IgD-negative memory B cell (primary cell): ENCODE measurements around the gene SGK1. TPM values are rescaled to one million over a fixed set of nuclear protein-coding genes. Genes with fewer than 3 reads are reported as not detected.
"Not testable (repeated sequence)": the region's sequence is repeated elsewhere in the genome, so short reads cannot be mapped to it uniquely, and the experiment has no call there.

Source experiments
- H3K27ac Mint-ChIP-seq, 3 donors: one replicate each; pipeline ENCODE4 v1.8.0; 2020 to 2022; ENCODE audit warnings: mild to moderate bottlenecking in 3 of 3, mixed read lengths in 3 of 3, moderate library complexity in 1 of 3
- H3K27me3 Mint-ChIP-seq: one replicate; pipeline ENCODE4 v1.8.0; 2021; ENCODE audit warnings: mixed read lengths
- H3K36me3 Mint-ChIP-seq: one replicate; pipeline ENCODE4 v1.8.0; 2020; ENCODE audit warnings: mild to moderate bottlenecking, mixed read lengths
- H3K4me1 Mint-ChIP-seq, 3 donors: one replicate each; pipeline ENCODE4 v1.8.0; 2020 to 2022; ENCODE audit warnings: mixed read lengths in 3 of 3, mild to moderate bottlenecking in 1 of 3
- H3K4me3 Mint-ChIP-seq, 4 donors: one replicate each; pipeline ENCODE4 v1.8.0; 2020 to 2022; ENCODE audit warnings: mild to moderate bottlenecking in 4 of 4, mixed read lengths in 4 of 4, moderate library complexity in 3 of 4
- H3K9me3 Mint-ChIP-seq, 3 donors: one replicate each; pipeline ENCODE4 v1.8.0; 2020 to 2021; ENCODE audit warnings: mixed read lengths in 3 of 3, mild to moderate bottlenecking in 1 of 3
- polyA plus RNA-seq: library from polyadenylated mRNA; unstranded; fragments of 300-500 nt; fragmentation: Illumina TruSeq; gene quantifications from one replicate; pipeline ENCODE4 v1.2.3, GENCODE V29; 2021

Gene SGK1
- polyA plus RNA-seq, 1 donor from 2014 or later: 4.7 TPM

DNA sequence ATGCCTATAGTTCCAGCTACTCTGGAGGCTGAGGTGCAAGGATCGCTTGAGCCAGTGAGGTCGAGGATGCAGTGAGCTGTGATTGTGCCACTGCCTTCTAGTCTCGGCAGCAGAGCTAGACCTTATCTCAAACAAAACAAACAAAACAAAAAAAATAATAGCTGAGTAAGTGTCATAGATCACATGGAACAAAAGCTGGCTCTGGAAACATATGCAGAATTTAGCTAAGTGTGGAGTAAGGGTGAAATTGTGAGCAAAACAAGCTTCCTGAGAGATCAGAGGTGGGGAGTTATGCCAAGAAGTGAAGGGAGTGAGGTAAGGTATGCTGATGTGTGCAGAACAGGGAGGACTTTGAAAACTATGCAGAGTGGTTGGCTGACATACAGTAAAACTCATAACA lies 18.7 kb downstream of the SGK1 start:
- Mint-ChIP-seq H3K27me3 (no peaks in the 10 kb centered on the region), H3K4me1 (peaks cover 0 to 17% (median 5%) of the 10 kb centered on the region in 3 donors), H3K9me3 (no peaks in the 10 kb centered on the region), H3K36me3 (peaks cover 3% of the 10 kb centered on the region), H3K4me3 (no peak overlapping the region), H3K27ac (peak overlapping the region in 1 of 3 donors; percentile 39)

DNA sequence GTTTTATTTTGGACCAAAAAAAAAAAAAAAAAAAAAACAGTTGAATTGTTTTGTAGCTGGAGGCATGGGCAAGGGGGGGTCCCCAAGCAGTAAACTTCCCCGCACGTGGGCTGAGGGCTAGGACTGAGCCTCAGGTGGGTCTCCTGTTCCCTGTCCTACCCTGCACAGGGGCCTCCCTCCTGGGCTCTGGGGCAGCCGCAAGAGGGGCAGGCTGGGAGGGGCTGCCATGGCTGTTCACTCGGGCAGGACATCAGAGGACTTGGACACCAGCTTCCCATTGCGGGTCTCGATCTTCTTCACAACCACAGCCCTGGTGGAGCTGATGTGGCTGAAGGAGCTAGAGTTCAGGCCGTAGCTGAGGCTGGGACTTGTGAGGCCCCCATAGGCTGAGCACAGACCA lies 21.1 kb downstream of the SGK1 start:
- H3K27ac Mint-ChIP-seq: no peak overlapping the region
- H3K27me3 Mint-ChIP-seq: no peaks in the 10 kb centered on the region
- H3K36me3 Mint-ChIP-seq: peaks cover 3% of the 10 kb centered on the region
- peaks cover 0 to 15% (median 5%) of the 10 kb centered on the region in 3 donors for H3K4me1 Mint-ChIP-seq
- H3K4me3 Mint-ChIP-seq: no peak overlapping the region
- no peaks in the 10 kb centered on the region for H3K9me3 Mint-ChIP-seq

DNA sequence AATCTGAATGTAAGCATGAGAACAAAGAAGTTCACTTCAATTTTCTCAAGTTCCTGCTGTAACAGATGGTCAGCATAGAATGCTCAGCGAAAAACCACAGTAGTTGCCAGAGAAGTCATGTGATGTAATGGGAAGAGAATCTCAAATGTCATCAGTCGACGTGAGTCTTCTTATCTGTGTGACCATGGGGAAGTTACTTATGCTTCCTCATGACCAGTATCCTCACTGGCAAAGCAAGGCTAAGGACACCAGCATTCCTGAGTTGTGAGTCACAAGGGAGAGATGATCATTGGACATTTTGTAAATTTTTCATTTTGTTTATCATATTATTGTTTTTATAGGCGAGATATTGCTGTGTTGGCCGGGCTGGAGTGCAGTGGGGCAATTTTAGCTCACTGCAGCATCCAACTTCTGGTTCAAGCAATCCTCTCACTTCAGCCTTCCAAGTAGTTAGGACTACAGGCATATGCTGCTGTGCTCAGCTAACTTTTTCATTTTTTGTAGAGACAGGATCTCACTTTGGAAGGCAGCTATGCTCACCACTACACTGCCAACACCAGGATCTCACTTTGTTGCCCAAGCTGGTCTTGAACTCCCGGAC lies 21.9 kb downstream of the SGK1 start:
- peaks cover 0 to 2% (median 0%) of the 10 kb centered on the region in 3 donors for H3K9me3 Mint-ChIP-seq
- peak overlapping the region in 1 of 4 donors; percentile 17 for H3K4me3 Mint-ChIP-seq
- H3K4me1 Mint-ChIP-seq: peaks cover 0 to 15% (median 5%) of the 10 kb centered on the region in 3 donors
- peak overlapping the region in 1 of 3 donors; percentile 3 for H3K27ac Mint-ChIP-seq
- no peaks in the 10 kb centered on the region for H3K27me3 Mint-ChIP-seq
- H3K36me3 Mint-ChIP-seq: peaks cover 3% of the 10 kb centered on the region

DNA sequence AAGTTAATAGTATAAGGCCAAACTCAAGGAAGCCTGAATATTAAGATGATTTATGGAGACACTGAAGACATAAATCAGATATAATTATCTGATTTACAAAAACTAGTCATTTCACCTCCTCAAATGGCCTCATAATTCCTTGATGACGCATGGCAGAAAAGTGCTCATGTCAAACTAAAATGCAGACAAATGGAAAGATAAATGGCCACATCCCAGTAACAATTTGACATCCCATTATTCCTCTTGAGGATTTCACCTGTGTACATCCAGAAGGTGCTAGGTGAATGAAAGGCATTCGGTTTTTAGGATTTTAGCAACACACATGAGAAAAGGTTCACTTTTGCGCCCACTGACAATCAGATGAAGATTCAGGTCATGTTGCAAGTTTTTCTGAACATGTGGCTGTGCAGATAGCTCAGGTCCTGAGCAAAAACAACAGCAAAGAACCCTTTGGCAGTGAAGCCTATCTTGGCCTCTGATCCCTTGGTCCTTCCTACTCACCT lies 24.2 kb downstream of the SGK1 start:
- peaks cover 3% of the 10 kb centered on the region for H3K36me3 Mint-ChIP-seq

DNA sequence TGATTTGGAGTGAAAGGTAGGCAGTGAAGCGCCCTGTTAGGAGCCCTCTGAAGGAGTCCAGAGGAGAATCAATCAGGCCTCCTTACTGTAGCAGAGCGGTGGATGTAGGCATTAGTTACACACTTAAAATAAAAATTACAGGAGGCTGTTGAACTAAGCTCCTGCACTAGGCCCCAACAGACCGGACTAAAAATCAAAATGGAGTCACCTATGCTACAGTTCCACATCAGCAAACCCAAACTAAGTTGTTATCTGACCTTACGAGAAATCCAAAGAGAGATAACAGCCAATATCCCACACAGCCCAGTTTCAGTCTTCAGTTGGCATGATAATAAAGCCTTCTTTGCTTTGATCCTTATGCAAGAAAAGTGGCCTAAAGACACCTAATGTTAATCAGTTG lies 26.8 kb downstream of the SGK1 start:
- Mint-ChIP-seq H3K27me3 (no peaks in the 10 kb centered on the region), H3K9me3 (peaks cover 0 to 2% (median 0%) of the 10 kb centered on the region in 3 donors), H3K36me3 (peaks cover 1% of the 10 kb centered on the region), H3K4me3 (no peak overlapping the region), H3K27ac (no peak overlapping the region), H3K4me1 (peaks cover 15 to 21% (median 19%) of the 10 kb centered on the region in 3 donors)

More for the DNA sequence above, 24.2 kb downstream of the SGK1 start:
- H3K27ac Mint-ChIP-seq: no peak overlapping the region
- no peak overlapping the region for H3K4me3 Mint-ChIP-seq
- H3K9me3 Mint-ChIP-seq: peaks cover 0 to 2% (median 0%) of the 10 kb centered on the region in 3 donors
- no peaks in the 10 kb centered on the region for H3K27me3 Mint-ChIP-seq
- peaks cover 4 to 16% (median 10%) of the 10 kb centered on the region in 3 donors for H3K4me1 Mint-ChIP-seq

DNA sequence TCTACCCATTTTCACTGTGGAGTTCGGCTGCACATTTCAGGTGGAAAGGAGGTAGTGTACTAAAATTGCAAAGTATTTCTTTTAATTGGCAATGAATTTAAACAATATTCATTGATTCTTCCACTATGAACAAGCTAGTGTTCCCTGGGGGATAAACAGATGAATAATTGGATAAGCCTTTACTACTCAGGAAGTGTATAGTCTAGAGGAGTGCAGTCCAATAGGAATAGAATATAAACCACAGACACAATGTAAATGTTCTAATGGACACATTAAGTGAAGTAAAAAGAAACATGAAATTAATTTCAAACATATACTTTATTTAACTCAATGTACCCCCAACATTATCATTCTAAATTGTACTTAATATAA lies 28.7 kb downstream of the SGK1 start:
- Mint-ChIP-seq H3K9me3 (peaks cover 0 to 2% (median 0%) of the 10 kb centered on the region in 3 donors), H3K36me3 (no peaks in the 10 kb centered on the region), H3K27me3 (no peaks in the 10 kb centered on the region), H3K4me1 (peaks cover 18 to 22% (median 21%) of the 10 kb centered on the region in 3 donors), H3K4me3 (no peak overlapping the region), H3K27ac (no peak overlapping the region)

DNA sequence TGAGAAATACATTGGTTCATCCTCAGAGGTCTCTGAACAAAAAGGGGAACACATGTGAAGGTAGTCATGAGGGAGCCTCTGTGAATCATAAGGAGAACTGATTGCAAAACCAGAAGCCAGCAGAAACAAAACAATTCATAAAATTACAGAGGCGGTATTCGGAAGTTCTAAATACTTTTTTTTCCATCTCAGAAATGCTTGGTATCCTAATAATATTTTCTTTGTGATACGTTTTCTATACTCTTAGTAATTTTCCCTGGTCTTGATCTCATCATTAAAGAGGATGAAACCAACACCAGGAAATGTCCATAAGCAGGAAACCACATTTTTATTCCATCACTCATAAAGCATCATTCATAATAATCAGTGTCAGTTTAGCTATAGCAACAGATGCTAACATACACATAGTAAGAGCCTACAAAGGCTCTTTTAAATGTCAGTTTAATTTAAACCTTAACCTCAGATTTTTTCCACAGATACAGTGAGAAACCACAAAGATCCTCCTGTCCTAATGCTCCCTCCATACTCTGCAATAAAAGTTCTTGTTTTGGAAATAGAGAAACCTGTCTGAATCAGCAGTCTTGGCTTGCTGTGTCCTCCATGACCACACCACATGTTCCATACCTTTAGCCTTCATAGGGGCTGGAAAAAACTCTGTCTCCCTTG lies 29.2 kb downstream of the SGK1 start:
- Mint-ChIP-seq H3K36me3 (no peaks in the 10 kb centered on the region), H3K9me3 (peaks cover 0 to 2% (median 0%) of the 10 kb centered on the region in 3 donors), H3K27ac (no peak overlapping the region), H3K27me3 (no peaks in the 10 kb centered on the region), H3K4me3 (peak overlapping the region in 1 of 4 donors; percentile 1), H3K4me1 (peaks cover 18 to 22% (median 21%) of the 10 kb centered on the region in 3 donors)

DNA sequence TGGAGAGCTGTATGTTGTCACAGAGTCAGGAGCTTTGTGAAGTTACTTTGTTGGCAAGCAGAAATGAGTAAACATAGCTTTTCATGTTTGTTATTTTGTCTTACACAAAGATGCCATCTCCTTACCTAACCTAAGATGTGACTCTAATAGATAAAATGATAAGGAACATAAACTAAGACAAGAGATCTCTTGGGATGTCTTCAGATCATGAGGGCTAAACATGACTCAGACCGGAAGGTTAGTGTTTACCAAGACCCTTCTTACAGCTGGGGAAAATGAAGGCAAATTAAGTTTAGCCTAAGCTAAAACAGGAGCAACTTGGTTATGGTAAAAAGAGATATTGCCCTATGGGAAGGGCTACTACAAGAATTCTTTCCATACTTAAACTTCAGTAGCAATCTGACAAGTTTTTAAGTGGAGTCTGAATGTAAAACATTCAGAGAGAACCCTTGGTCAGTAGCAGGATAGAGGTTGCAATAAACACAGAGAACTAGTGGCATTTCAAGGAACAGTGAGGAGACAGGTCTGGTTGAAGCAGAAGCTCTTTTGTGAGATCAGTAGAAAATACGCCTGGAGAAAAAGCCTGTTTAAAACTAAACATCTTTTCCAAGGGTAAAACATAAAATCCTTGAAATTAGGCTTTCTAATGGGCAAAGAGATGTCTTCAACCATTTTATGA lies 29.9 kb downstream of the SGK1 start:
- peaks cover 0 to 2% (median 0%) of the 10 kb centered on the region in 3 donors for H3K9me3 Mint-ChIP-seq
- H3K27me3 Mint-ChIP-seq: no peaks in the 10 kb centered on the region
- no peak overlapping the region for H3K27ac Mint-ChIP-seq
- H3K4me1 Mint-ChIP-seq: peaks cover 18 to 22% (median 21%) of the 10 kb centered on the region in 3 donors
- peak overlapping the region in 1 of 4 donors; percentile 25 for H3K4me3 Mint-ChIP-seq
- H3K36me3 Mint-ChIP-seq: no peaks in the 10 kb centered on the region

DNA sequence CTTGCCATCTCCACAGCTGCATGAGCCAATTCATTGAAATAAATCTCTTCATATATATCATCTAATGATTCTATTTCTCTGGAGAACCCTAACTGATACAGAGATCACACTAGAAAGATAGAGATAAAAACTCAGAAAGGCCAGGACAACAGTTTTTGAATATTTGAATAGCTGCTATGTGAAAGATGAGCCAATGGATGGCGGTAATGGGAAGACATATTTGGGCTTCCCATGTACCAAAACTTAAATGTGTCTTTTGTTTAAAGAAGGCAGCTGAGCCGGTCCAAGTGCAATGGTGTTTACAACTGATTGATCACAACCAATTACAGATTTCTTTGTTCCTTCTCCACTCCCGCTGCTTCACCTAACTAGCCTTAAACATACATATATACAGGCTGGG lies 35.1 kb downstream of the SGK1 start:
- no peaks in the 10 kb centered on the region for H3K27me3 Mint-ChIP-seq
- H3K4me3 Mint-ChIP-seq: no peak overlapping the region
- peak overlapping the region in 1 of 3 donors; percentile 26 for H3K27ac Mint-ChIP-seq
- H3K36me3 Mint-ChIP-seq: no peaks in the 10 kb centered on the region
- no peaks in the 10 kb centered on the region for H3K9me3 Mint-ChIP-seq
- H3K4me1 Mint-ChIP-seq: peaks cover 5 to 9% (median 6%) of the 10 kb centered on the region in 3 donors

DNA sequence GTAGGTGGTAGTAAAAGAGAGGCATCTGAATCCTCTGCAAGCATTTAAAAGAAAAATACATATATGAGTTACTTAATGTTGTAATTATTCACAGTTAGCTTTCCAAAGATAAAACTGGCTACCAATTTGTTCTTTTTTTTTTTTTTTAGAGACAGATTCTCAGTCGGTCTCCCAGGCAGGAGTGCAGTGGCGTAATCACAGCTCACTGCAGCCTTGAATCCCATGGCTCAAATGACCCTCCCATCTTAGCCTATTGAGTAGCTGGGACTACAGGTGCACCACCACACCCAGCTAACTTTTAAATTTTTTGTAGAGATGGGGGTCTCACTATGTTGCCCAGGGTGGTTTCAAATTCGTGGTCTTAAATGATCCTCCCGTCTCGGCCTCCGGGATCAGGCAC lies 36.5 kb downstream of the SGK1 start:
- Mint-ChIP-seq H3K9me3 (no peaks in the 10 kb centered on the region), H3K27me3 (no peaks in the 10 kb centered on the region), H3K27ac (peak overlapping the region in 1 of 3 donors; percentile 3), H3K36me3 (no peaks in the 10 kb centered on the region), H3K4me3 (no peak overlapping the region), H3K4me1 (peaks cover 5 to 7% (median 5%) of the 10 kb centered on the region in 3 donors)

DNA sequence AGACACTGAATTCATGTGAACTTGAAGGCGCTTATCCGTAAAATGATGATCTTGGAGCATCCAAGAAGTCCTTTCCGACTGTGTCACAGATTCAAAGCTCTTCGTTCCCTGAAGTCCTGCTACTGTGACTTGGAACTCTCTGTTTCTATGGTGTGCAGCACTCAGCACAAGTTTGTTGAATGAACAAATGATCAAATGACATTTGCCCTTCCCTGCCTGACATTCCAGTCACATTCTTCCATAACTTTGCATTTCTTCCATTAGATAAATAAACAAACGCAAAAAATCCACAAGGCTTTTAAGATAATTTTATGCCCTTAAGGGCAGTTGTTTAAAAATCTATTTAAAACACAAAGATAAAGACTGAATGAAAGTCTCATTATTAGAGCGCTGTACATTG lies 39.9 kb downstream of the SGK1 start:
- H3K4me3 Mint-ChIP-seq: no peak overlapping the region
- H3K27ac Mint-ChIP-seq: no peak overlapping the region
- no peaks in the 10 kb centered on the region for H3K36me3 Mint-ChIP-seq
- no peaks in the 10 kb centered on the region for H3K27me3 Mint-ChIP-seq
- no peaks in the 10 kb centered on the region for H3K9me3 Mint-ChIP-seq
- peaks cover 0 to 6% (median 0%) of the 10 kb centered on the region in 3 donors for H3K4me1 Mint-ChIP-seq

DNA sequence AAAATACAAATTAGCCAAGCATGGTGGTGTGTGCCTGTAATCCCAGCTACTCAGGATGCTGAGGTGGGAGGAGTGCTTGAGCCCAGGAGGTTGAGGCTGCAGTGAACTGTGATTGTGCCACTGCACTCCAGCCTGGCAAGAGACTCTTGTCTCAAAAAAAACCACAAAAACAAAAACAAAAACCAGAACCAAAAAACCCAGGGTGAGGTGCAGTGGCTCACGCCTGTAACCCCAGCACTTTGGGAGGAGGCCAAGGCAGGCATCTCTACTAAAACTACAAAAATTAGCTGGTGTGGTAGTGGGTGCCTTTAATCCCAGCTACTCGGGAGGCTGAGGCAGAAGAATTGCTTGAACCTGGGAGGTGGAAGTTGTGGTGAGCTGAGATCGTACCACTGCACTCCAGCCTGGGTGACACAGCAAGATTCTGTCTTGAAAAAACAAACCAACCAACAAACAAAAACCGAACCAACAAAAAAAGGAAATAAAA lies 41.0 kb downstream of the SGK1 start:
- Mint-ChIP-seq H3K4me1 (peaks cover 0 to 12% (median 8%) of the 10 kb centered on the region in 3 donors), H3K4me3 (peak overlapping the region in 2 of 4 donors; percentile 24 to 49), H3K27ac (peak overlapping the region in 1 of 3 donors; percentile 69)
- H3K36me3 Mint-ChIP-seq, H3K9me3 Mint-ChIP-seq, H3K27me3 Mint-ChIP-seq: not testable (repeated sequence)

DNA sequence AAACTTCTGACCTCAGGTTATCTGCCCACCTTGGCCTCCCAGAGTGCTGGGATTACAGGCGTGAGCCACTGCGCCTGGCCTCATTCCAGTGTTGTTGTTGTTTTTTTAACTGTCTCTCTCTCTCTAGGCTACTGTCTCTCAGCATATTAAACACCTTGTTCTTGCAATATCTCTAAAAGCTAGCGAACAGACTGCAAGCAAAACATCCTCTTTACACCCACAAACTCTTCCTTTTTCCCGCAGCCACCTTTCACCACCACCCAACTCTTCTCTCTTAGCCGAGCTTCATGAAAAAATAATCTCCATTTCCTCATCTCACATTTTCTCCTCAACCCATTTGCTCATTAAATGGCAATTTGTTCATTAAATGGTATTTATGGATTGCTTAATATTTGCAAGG lies 45.5 kb downstream of the SGK1 start:
- Mint-ChIP-seq H3K27ac (no peak overlapping the region), H3K4me3 (no peak overlapping the region), H3K4me1 (peaks cover 0 to 20% (median 16%) of the 10 kb centered on the region in 3 donors), H3K27me3 (no peaks in the 10 kb centered on the region), H3K36me3 (no peaks in the 10 kb centered on the region), H3K9me3 (no peaks in the 10 kb centered on the region)

DNA sequence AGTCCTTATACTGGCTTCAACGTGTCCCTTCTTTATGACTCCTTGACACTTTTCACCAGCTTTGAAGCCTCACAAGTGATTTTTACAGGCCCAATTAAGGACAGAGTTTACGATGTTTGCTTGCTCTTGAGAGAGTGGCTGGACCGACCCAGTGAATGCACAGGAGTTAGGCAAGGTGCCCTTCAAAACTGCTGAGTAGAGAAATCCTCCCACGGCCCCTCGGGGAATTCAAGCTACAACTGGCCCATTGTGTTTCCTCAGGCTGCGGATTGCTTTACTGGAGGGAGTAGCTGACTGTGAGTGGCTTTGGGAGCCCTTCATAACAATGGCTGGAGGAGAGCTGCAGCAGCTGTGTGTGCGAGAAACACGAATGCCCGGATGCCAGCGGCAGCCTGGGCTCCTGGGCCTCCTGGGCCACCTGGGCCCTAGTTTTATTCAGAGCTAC lies 50.0 kb downstream of the SGK1 start:
- Mint-ChIP-seq H3K27me3 (no peaks in the 10 kb centered on the region), H3K27ac (no peak overlapping the region), H3K4me3 (no peak overlapping the region), H3K36me3 (no peaks in the 10 kb centered on the region), H3K9me3 (no peaks in the 10 kb centered on the region), H3K4me1 (peaks cover 0 to 16% (median 14%) of the 10 kb centered on the region in 3 donors)

DNA sequence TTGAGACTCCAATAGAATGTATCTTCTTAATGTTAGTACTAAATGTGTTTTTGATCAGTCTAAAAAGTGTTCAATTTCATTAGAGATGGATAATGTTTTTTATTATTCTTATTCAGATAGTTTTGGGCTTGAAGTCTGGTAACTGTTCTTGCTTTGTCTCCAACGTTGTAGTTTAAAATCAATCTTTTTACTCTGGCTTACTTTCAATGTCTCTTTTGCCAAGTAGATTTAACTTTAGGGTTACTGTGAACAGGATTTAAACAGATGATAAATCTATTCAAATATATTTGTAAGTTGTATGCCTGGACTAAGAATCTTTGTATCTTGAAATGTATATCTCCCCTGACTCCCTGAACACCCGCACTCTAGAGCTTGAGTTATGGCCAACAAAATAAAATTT lies 51.1 kb downstream of the SGK1 start:
- Mint-ChIP-seq H3K4me3 (no peak overlapping the region), H3K27me3 (no peaks in the 10 kb centered on the region), H3K9me3 (no peaks in the 10 kb centered on the region), H3K36me3 (no peaks in the 10 kb centered on the region), H3K27ac (no peak overlapping the region), H3K4me1 (peaks cover 0 to 8% (median 8%) of the 10 kb centered on the region in 3 donors)
